ENCODE measurements around the gene RAB3B. TPM values are rescaled to one million over a fixed set of nuclear protein-coding genes. Genes with fewer than 3 reads are reported as not detected.

RAB3B gene
- total RNA-seq, 1 donor from 2014 or later: 12.9 TPM

DNA sequence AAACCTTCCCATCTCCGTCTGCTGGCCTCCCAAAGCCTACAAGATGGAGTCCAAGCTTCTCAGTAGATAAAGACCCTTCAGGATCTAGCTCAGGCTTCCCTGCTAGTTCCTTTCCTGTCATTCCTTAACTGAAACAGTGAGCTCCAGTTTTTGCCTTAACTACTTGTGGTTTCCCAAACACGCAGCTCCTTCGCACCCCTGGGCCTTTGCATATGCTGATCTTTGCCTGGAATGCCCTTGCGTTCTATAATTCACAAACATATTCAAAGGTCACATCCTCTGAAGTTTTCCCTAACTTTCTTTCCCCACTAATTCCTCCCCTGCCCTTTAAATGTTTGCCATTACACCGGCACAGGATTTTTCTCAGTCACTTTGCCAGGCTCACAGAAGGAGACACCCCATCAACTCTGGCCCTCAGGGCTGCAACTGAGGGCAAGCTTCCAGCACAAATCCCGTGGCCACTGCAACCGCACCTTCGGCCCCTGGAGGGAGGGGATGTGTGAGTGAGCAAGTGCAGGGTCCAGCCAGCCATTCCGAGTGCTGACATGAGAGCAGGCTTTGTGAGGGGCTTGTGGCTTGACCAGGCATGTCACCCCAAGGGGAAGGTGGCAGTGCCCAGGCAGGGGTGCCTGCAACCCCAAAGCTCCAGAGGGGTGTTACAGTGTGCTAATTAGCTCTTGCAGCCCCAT lies 41.3 kb downstream of the RAB3B start:
- H3K4me1 Mint-ChIP-seq (ENCODE audit: low read depth, unreplicated experiment): peaks cover 19% of the 10 kb centered on the region
- peaks cover 5% of the 10 kb centered on the region for H3K27me3 Mint-ChIP-seq (ENCODE audit: unreplicated experiment)
- H3K9me3 Mint-ChIP-seq (ENCODE audit: unreplicated experiment): no peaks in the 10 kb centered on the region
- TF ChIP-seq, protein P1, sequence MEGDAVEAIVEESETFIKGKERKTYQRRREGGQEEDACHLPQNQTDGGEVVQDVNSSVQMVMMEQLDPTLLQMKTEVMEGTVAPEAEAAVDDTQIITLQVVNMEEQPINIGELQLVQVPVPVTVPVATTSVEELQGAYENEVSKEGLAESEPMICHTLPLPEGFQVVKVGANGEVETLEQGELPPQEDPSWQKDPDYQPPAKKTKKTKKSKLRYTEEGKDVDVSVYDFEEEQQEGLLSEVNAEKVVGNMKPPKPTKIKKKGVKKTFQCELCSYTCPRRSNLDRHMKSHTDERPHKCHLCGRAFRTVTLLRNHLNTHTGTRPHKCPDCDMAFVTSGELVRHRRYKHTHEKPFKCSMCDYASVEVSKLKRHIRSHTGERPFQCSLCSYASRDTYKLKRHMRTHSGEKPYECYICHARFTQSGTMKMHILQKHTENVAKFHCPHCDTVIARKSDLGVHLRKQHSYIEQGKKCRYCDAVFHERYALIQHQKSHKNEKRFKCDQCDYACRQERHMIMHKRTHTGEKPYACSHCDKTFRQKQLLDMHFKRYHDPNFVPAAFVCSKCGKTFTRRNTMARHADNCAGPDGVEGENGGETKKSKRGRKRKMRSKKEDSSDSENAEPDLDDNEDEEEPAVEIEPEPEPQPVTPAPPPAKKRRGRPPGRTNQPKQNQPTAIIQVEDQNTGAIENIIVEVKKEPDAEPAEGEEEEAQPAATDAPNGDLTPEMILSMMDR (IDR thresholded peaks at IDR 0.05; ENCODE audit: partially characterized antibody, unreplicated experiment): no peak
- peaks cover 7% of the 10 kb centered on the region for H3K36me3 Mint-ChIP-seq (ENCODE audit: unreplicated experiment)
- no peak for DNase-seq
- no peak overlapping the region for H3K27ac Mint-ChIP-seq (ENCODE audit: unreplicated experiment)
- H3K4me3 Mint-ChIP-seq (ENCODE audit: unreplicated experiment): no peak overlapping the region

DNA sequence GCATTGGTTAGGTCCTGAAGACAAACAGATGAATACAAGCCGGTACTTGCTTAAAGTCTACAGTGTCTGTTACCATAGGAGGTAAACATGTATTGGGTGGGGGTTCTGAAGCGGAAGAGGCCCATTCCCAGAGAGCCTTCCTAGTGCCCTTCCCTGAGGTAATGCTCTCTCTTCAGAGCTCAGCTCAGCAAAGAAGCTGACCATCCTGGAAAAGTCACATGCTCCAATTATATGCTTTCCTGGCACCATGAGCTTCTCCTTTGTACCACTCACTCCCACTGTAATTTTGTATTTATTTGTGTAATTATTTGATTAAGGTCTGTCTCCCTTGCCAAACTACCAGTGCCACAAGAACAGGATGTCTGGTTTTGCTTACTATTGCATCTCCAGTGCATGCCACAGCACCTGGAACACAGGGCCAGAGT lies 42.0 kb downstream of the RAB3B start:
- H3K27ac Mint-ChIP-seq (ENCODE audit: unreplicated experiment): no peak overlapping the region
- peaks cover 19% of the 10 kb centered on the region for H3K4me1 Mint-ChIP-seq (ENCODE audit: low read depth, unreplicated experiment)
- H3K9me3 Mint-ChIP-seq (ENCODE audit: unreplicated experiment): no peaks in the 10 kb centered on the region
- H3K27me3 Mint-ChIP-seq (ENCODE audit: unreplicated experiment): peaks cover 5% of the 10 kb centered on the region
- no peak overlapping the region for H3K4me3 Mint-ChIP-seq (ENCODE audit: unreplicated experiment)
- TF ChIP-seq, protein P1 (IDR thresholded peaks at IDR 0.05; ENCODE audit: partially characterized antibody, unreplicated experiment): no peak
- H3K36me3 Mint-ChIP-seq (ENCODE audit: unreplicated experiment): peaks cover 7% of the 10 kb centered on the region
- no peak for DNase-seq

- peaks cover 18% of the 10 kb centered on the region for H3K36me3 Mint-ChIP-seq (ENCODE audit: unreplicated experiment)
- TF ChIP-seq, protein P1 (IDR thresholded peaks at IDR 0.05; ENCODE audit: partially characterized antibody, unreplicated experiment): no peak
- peaks cover 3% of the 10 kb centered on the region for H3K27me3 Mint-ChIP-seq (ENCODE audit: unreplicated experiment)
- no peak for DNase-seq
- peaks cover 10% of the 10 kb centered on the region for H3K4me1 Mint-ChIP-seq (ENCODE audit: low read depth, unreplicated experiment)
- H3K9me3 Mint-ChIP-seq (ENCODE audit: unreplicated experiment): no peaks in the 10 kb centered on the region
- no peak overlapping the region for H3K4me3 Mint-ChIP-seq (ENCODE audit: unreplicated experiment)
- H3K27ac Mint-ChIP-seq (ENCODE audit: unreplicated experiment): no peak overlapping the region
Observed at GRCh38 chr1:51946300-51946699, 44.2 kb downstream of the RAB3B start.

GRCh38 chr1:51945591-51945990 lies 44.9 kb downstream of the RAB3B start:
- H3K27me3 Mint-ChIP-seq (ENCODE audit: unreplicated experiment): peaks cover 3% of the 10 kb centered on the region
- H3K27ac Mint-ChIP-seq (ENCODE audit: unreplicated experiment): no peak overlapping the region
- H3K9me3 Mint-ChIP-seq (ENCODE audit: unreplicated experiment): no peaks in the 10 kb centered on the region
- H3K36me3 Mint-ChIP-seq (ENCODE audit: unreplicated experiment): peaks cover 23% of the 10 kb centered on the region
- TF ChIP-seq, protein P1 (IDR thresholded peaks at IDR 0.05; ENCODE audit: partially characterized antibody, unreplicated experiment): no peak
- DNase-seq: no peak
- H3K4me3 Mint-ChIP-seq (ENCODE audit: unreplicated experiment): no peak overlapping the region
- peaks cover 3% of the 10 kb centered on the region for H3K4me1 Mint-ChIP-seq (ENCODE audit: low read depth, unreplicated experiment)

- Mint-ChIP-seq H3K9me3 (ENCODE audit: unreplicated experiment) (no peaks in the 10 kb centered on the region), H3K4me1 (ENCODE audit: low read depth, unreplicated experiment) (no peaks in the 10 kb centered on the region), H3K27me3 (ENCODE audit: unreplicated experiment) (peaks cover 2% of the 10 kb centered on the region), H3K27ac (ENCODE audit: unreplicated experiment) (no peak overlapping the region), H3K4me3 (ENCODE audit: unreplicated experiment) (no peak overlapping the region), H3K36me3 (ENCODE audit: unreplicated experiment) (peaks cover 16% of the 10 kb centered on the region)
- DNase-seq: no peak
- TF ChIP-seq, protein P1 (IDR thresholded peaks at IDR 0.05; ENCODE audit: partially characterized antibody, unreplicated experiment): no peak
Observed at GRCh38 chr1:51942281-51942680, 48.2 kb downstream of the RAB3B start.

Data from glutamatergic neuron (in vitro differentiated cells).